Omental fat pad (tissue), 4 donors: ENCODE results near the gene GPS1. TPM values are rescaled to one million over a fixed set of nuclear protein-coding genes. Genes with fewer than 3 reads are reported as not detected.

Experiments
- ATAC-seq: fragments of 150-250 bp; one replicate; pipeline ENCODE4 v1.9.1; 2016; ENCODE audit warnings: mild to moderate bottlenecking, moderate library complexity; ENCODE audit not compliant: low FRiP score
- DNase-seq: peaks from one replicate; pipeline ENCODE4 v3.0.0-alpha.2; 2019; ENCODE audit warnings: low spot score
- CTCF ChIP-seq, 3 donors: fragments of 450-650 bp; IDR thresholded peaks; one replicate each; pipeline ENCODE4 v1.5.1; 2016 to 2017; ENCODE audit warnings: antibody characterized with exemption in 3 of 3, mild to moderate bottlenecking in 3 of 3, moderate library complexity in 2 of 3
- total RNA-seq, 4 donors: library from RNA; depleted of rRNA; stranded (reverse); fragments of >200 nt; gene quantifications; one replicate each; pipeline ENCODE4 v1.1.0, GENCODE V29; 2016

GPS1 gene
- total RNA-seq, 4 donors from 2014 or later = 67.3 to 86.8 (median 81.4) TPM

- no peak for DNase-seq
- TF ChIP-seq CTCF (IDR thresholded peaks at IDR 0.05) = no peak
- peak; percentile 4 for ATAC-seq
Observed at GRCh38 chr17:82076785-82077591, 25.3 kb downstream of the GPS1 start.

GRCh38 chr17:82077617-82078358, 26.1 kb downstream of the GPS1 start:
- DNase-seq (no peak), ATAC-seq (peak; percentile 52)
- no peak for TF ChIP-seq CTCF (IDR thresholded peaks at IDR 0.05)

GRCh38 chr17:82078433-82078832, 26.7 kb downstream of the GPS1 start:
- DNase-seq (no peak), ATAC-seq (no peak)
- TF ChIP-seq CTCF (IDR thresholded peaks at IDR 0.05) = no peak

GRCh38 chr17:82079001-82079677, 27.4 kb downstream of the GPS1 start:
- DNase-seq (no peak), ATAC-seq (no peak)
- TF ChIP-seq CTCF (IDR thresholded peaks at IDR 0.05) = no peak

GRCh38 chr17:82080048-82080788, 28.5 kb downstream of the GPS1 start:
- no peak for ATAC-seq
- DNase-seq = no peak

More at GRCh38 chr17:82080048-82080788, 28.5 kb downstream of the GPS1 start:
- no peak for TF ChIP-seq CTCF (IDR thresholded peaks at IDR 0.05)
